Endothelial cell of umbilical vein (primary cell): ENCODE results near the gene IBTK. TPM values are rescaled to one million over a fixed set of nuclear protein-coding genes. Genes with fewer than 3 reads are reported as not detected.

Experiments
- BruUV-seq: library from RNA; stranded (reverse); fragments of 400-500 nt; replicated peaks from 2 replicates; lab custom pipeline; 2021; lab: Mats Ljungman, UMichigan
- CTCF ChIA-PET: fragments of 300-600, 350-600 bp; sonication (Branson Sonifier 250); formaldehyde crosslinking; loops from one replicate; lab custom pipeline; 2021; ENCODE audit warnings: antibody characterized with exemption, inconsistent platforms; lab: Charles Lee
- POLR2A ChIA-PET: fragments of 300-600, 350-600 bp; sonication (Branson Sonifier 250); formaldehyde crosslinking; loops from one replicate; lab custom pipeline; 2021; ENCODE audit warnings: antibody characterized with exemption, inconsistent platforms; lab: Charles Lee
- DNase-seq: peaks from one replicate; pipeline ENCODE4 v3.0.0-alpha.2; 2011; ENCODE audit warnings: low read depth, low spot score
- FAIRE-seq: peaks from 2 replicates; lab custom pipeline; 2011; peaks lifted over from hg19 to GRCh38; lab: Jason Lieb, UNC
- H2AFZ ChIP-seq: 2 replicates; pipeline ENCODE4 v1.6.0; 2012; ENCODE audit warnings: low read depth, low read length, control low read depth, inconsistent platforms
- H3K27ac ChIP-seq: 2 replicates; pipeline ENCODE4 v1.5.1; 2011; ENCODE audit warnings: low read depth, mild to moderate bottlenecking, control low read depth, low read length, moderate library complexity; ENCODE audit not compliant: insufficient read depth
- H3K27me3 ChIP-seq, 2 experiments: 2 replicates each; pipeline versions ENCODE4 v1.6.0 to v1.6.1; 2011; ENCODE audit warnings: low read length in 2 of 2, mixed read lengths in 1 of 2; ENCODE audit not compliant: control insufficient read depth in 2 of 2, insufficient read depth in 2 of 2
- H3K36me3 ChIP-seq, 2 experiments: 2 replicates in 1 of 2; 3 replicates in 1 of 2; pipeline ENCODE4 v1.5.1; 2011; ENCODE audit warnings: low read length in 2 of 2, mild to moderate bottlenecking in 1 of 2, moderate library complexity in 1 of 2; ENCODE audit not compliant: control insufficient read depth in 2 of 2, insufficient read depth in 2 of 2; ENCODE audit errors: extremely low read depth in 1 of 2
- H3K4me1 ChIP-seq: 3 replicates; pipeline ENCODE4 v1.5.1; 2011; ENCODE audit warnings: mild to moderate bottlenecking, low read length; ENCODE audit not compliant: control insufficient read depth, insufficient read depth; ENCODE audit errors: extremely low read depth
- H3K4me2 ChIP-seq: 2 replicates; pipeline ENCODE4 v1.6.1; 2011; ENCODE audit warnings: low read length, control low read depth, mixed read lengths; ENCODE audit not compliant: insufficient read depth
- H3K4me3 ChIP-seq, 3 experiments: fragments of 200-600 bp in 1 of 3; sonication (generic), shearing (Covaris generic) in 1 of 3; replicated peaks in 1 of 3; 2 replicates each; pipeline ENCODE4 v1.5.1; 2011 to 2016; ENCODE audit warnings: control low read depth in 3 of 3, low read length in 3 of 3, mild to moderate bottlenecking in 2 of 3, inconsistent platforms in 1 of 3, low read depth in 1 of 3, moderate library complexity in 1 of 3; ENCODE audit not compliant: insufficient read depth in 1 of 3
- H3K79me2 ChIP-seq: 2 replicates; pipeline ENCODE4 v1.6.0; 2012; ENCODE audit warnings: low read length, inconsistent platforms; ENCODE audit not compliant: control insufficient read depth, insufficient read depth
- H3K9ac ChIP-seq: replicated peaks from 2 replicates; pipeline ENCODE3; 2011; ENCODE audit warnings: low read length, control low read depth; ENCODE audit not compliant: insufficient read depth; ENCODE audit errors: extremely low read depth
- H3K9me1 ChIP-seq: replicated peaks from 3 replicates; pipeline ENCODE4 v1.6.0; 2011; ENCODE audit warnings: mild to moderate bottlenecking, low read length; ENCODE audit not compliant: control insufficient read depth, insufficient read depth; ENCODE audit errors: extremely low read depth
- H3K9me3 ChIP-seq: replicated peaks from 2 replicates; pipeline ENCODE4 v1.5.1; 2012; ENCODE audit warnings: low read length, inconsistent platforms; ENCODE audit not compliant: control insufficient read depth, insufficient read depth
- H4K20me1 ChIP-seq: replicated peaks from 2 replicates; pipeline ENCODE3; 2011; ENCODE audit warnings: mild to moderate bottlenecking, low read length; ENCODE audit not compliant: control insufficient read depth, insufficient read depth; ENCODE audit errors: extremely low read depth
- EZH2 ChIP-seq: IDR thresholded peaks from 2 replicates; pipeline ENCODE4 v1.6.1; 2012; ENCODE audit warnings: borderline replicate concordance, low read depth, mild to moderate bottlenecking, moderate library complexity, low read length, inconsistent platforms; ENCODE audit not compliant: severe bottlenecking
- FOS ChIP-seq: IDR thresholded peaks from 2 replicates; pipeline ENCODE4 v1.6.1; 2011; ENCODE audit warnings: mild to moderate bottlenecking, low read length, moderate library complexity, borderline replicate concordance; ENCODE audit not compliant: insufficient read depth
- GATA2 ChIP-seq: IDR thresholded peaks from 2 replicates; pipeline ENCODE4 v1.7.0; 2011; ENCODE audit warnings: low read depth, mild to moderate bottlenecking, moderate library complexity, mixed read lengths, low read length; ENCODE audit not compliant: insufficient read length, insufficient read depth
- JUN ChIP-seq: IDR thresholded peaks from 2 replicates; pipeline ENCODE4 v1.6.1; 2011; ENCODE audit warnings: borderline replicate concordance, low read depth; ENCODE audit not compliant: insufficient read length, insufficient read depth
- MYC ChIP-seq: IDR thresholded peaks from one replicate; pipeline ENCODE4 v1.6.1; 2011; ENCODE audit warnings: mild to moderate bottlenecking, low read depth, low read length
- POLR2A ChIP-seq: IDR thresholded peaks from 2 replicates; pipeline ENCODE4 v1.6.1; 2012; ENCODE audit warnings: low read depth, mild to moderate bottlenecking, control low read depth, low read length
- POLR2AphosphoS5 ChIP-seq: IDR thresholded peaks from 2 replicates; pipeline ENCODE4 v1.6.1; 2012; ENCODE audit warnings: low read depth, mild to moderate bottlenecking, control low read depth, low read length, moderate library complexity; ENCODE audit not compliant: insufficient read depth
- dilution Hi-C: fragments of 300-500 bp; cut with MboI; formaldehyde crosslinking; loops from one replicate; pipeline ENCODE4 v1.15.0; 2019; ENCODE audit warnings: low sequenced_read_pairs; ENCODE audit not compliant: extremely low pct_ligation_motif_present
- intact Hi-C: fragments of 100-400 bp; cut with micrococcal nuclease; formaldehyde crosslinking; loops from one replicate; pipeline ENCODE4 v1.10.0; 2022
- polyA plus RNA-seq, 4 experiments: library from polyadenylated mRNA; depleted of rRNA in 3 of 4; stranded (reverse) in 3 of 4; unstranded in 1 of 4; fragments of >200 nt; gene quantifications; 2 replicates each; pipeline versions ENCODE4 v1.2.1 to v1.2.3, GENCODE V29; 2011 to 2012; ENCODE audit warnings: missing spikeins in 1 of 4
- total RNA-seq: library from RNA; stranded (reverse); gene quantifications from 2 replicates; pipeline ENCODE4 v1.2.3, GENCODE V29; 2021
- TF ChIP-seq, protein P1 (sequence below), 2 donors: IDR thresholded peaks; 1 replicate in 1 of 2; 2 replicates in 1 of 2; pipeline ENCODE4 v1.5.1; 2011; ENCODE audit warnings: low read length in 2 of 2, mild to moderate bottlenecking in 2 of 2, moderate library complexity in 2 of 2, control low read depth in 1 of 2, inconsistent platforms in 1 of 2, low read depth in 1 of 2; ENCODE audit not compliant: insufficient read depth in 1 of 2; ENCODE audit errors: extremely low read depth in 1 of 2
- TF ChIP-seq, protein P2 (sequence below): IDR thresholded peaks from 2 replicates; pipeline ENCODE4 v1.6.1; 2011; ENCODE audit not compliant: insufficient read depth, insufficient read length

IBTK gene
- total and polyA plus RNA-seq, 2 donors (not counting 3 experiments of a cell fraction or from before 2014, with no cell fraction given), result 6.7 to 30.5 TPM

DNA sequence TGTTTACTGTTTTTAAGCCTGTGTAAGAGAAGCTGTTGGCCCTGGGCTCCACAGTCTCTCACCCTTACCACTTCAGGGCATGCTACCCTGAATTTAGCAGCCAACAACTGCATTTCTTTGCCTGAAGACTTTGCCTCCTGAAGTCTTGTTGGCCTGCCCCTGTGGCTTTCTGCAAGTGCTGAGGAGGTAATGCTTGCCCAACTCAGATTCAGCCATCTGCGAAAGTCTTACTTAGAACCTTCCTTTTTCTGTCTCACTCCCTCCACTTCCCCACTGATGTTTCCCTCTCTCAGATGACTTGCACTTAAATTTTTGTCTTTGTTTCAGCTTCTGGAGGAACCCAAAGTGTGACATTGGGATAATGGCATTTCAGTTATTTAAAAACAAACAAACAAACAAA lies 11.8 kb upstream of the IBTK start:
- no peak for DNase-seq
- peaks cover 12% of the 10 kb centered on the region for H3K4me1 ChIP-seq
- no peaks in the 10 kb centered on the region for H3K9me1 ChIP-seq
- H3K9ac ChIP-seq, result no peak overlapping the region
- no peaks in the 10 kb centered on the region for H3K27me3 ChIP-seq
- H3K79me2 ChIP-seq, result no peaks in the 10 kb centered on the region
- FAIRE-seq, result no peak
- dilution Hi-C loops (no loop called here), intact Hi-C loops (no loop called here)
- no peak overlapping the region for H3K4me3 ChIP-seq
- H2AFZ ChIP-seq, result no peak overlapping the region
- no peaks in the 10 kb centered on the region for H3K9me3 ChIP-seq
- no peaks in the 10 kb centered on the region for H3K36me3 ChIP-seq
- BruUV-seq, result no TSS peak
- no peaks in the 10 kb centered on the region for H4K20me1 ChIP-seq
- H3K27ac ChIP-seq, result no peak overlapping the region
- ChIA-PET CTCF (interaction anchor here (2.2 to 4.6 kb wide), 3 partner anchors 12 to 806 kb away, joined by 10 to 56 read pairs (median 20); partner anchors contain the start of gene UBE3D), POLR2A (no interaction called here)
- no peak overlapping the region for H3K4me2 ChIP-seq
- TF ChIP-seq GATA2 (no peak), JUN (no peak), MYC (no peak), EZH2 (no peak), POLR2AphosphoS5 (no peak), POLR2A (no peak), FOS (no peak)
- TF ChIP-seq, protein P1, sequence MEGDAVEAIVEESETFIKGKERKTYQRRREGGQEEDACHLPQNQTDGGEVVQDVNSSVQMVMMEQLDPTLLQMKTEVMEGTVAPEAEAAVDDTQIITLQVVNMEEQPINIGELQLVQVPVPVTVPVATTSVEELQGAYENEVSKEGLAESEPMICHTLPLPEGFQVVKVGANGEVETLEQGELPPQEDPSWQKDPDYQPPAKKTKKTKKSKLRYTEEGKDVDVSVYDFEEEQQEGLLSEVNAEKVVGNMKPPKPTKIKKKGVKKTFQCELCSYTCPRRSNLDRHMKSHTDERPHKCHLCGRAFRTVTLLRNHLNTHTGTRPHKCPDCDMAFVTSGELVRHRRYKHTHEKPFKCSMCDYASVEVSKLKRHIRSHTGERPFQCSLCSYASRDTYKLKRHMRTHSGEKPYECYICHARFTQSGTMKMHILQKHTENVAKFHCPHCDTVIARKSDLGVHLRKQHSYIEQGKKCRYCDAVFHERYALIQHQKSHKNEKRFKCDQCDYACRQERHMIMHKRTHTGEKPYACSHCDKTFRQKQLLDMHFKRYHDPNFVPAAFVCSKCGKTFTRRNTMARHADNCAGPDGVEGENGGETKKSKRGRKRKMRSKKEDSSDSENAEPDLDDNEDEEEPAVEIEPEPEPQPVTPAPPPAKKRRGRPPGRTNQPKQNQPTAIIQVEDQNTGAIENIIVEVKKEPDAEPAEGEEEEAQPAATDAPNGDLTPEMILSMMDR (IDR thresholded peaks at IDR 0.05; ENCODE audit: extremely low read depth in 1 of 2, insufficient read depth in 1 of 2, low read depth in 1 of 2, low read length in 2 of 2), result no peak
- TF ChIP-seq, protein P2, sequence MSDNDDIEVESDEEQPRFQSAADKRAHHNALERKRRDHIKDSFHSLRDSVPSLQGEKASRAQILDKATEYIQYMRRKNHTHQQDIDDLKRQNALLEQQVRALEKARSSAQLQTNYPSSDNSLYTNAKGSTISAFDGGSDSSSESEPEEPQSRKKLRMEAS, result no peak
